Measurements from ENCODE around the gene APEH. TPM values are rescaled to one million over a fixed set of nuclear protein-coding genes. Genes with fewer than 3 reads are reported as not detected.
A peak's percentile ranks its signal among the peaks of the same experiment; 100 is the strongest.

Gene APEH
- total RNA-seq, 2 experiments from 2014 or later: 165 to 166 TPM

- Mint-ChIP-seq H3K9me3 (no peaks in the 10 kb centered on the region), H3K36me3 (ENCODE audit: low read depth) (no peaks in the 10 kb centered on the region), H3K4me3 (no peak overlapping the region), H3K4me1 (ENCODE audit: low read depth) (peaks cover 4% of the 10 kb centered on the region), H3K27ac (no peak overlapping the region), H3K27me3 (no peaks in the 10 kb centered on the region)
- ChIA-PET POLR2A (interaction anchor here (0.6 to 0.8 kb wide), 2 partner anchors 12 to 390 kb away, joined by 3 to 4 read pairs; no protein-coding TSS in a partner anchor), CTCF (interaction anchor here (1.1 to 1.9 kb wide), 3 partner anchors 17 to 98 kb away, joined by 3 to 10 read pairs (median 4); no protein-coding TSS in a partner anchor)
- no peak for ATAC-seq
- no peak for TF ChIP-seq CTCF (IDR thresholded peaks at IDR 0.05)
- intact Hi-C loops (cut with micrococcal nuclease): no loop called here
- peak; percentile 19 for DNase-seq
Measured at GRCh38 chr3:49636883-49637609, 37.1 kb upstream of the APEH start.

- POLR2A ChIA-PET: no interaction called here
- H3K27ac Mint-ChIP-seq: no peak overlapping the region
- H3K9me3 Mint-ChIP-seq: no peaks in the 10 kb centered on the region
- TF ChIP-seq CTCF (IDR thresholded peaks at IDR 0.05): no peak
- ATAC-seq (no peak), DNase-seq (no peak)
- no peaks in the 10 kb centered on the region for H3K27me3 Mint-ChIP-seq
- intact Hi-C loops (cut with micrococcal nuclease): no loop called here
- CTCF ChIA-PET: interaction anchor here (1.1 to 1.9 kb wide), 3 partner anchors 19 to 99 kb away, joined by 4 to 10 read pairs (median 4); no protein-coding TSS in a partner anchor
- no peaks in the 10 kb centered on the region for H3K36me3 Mint-ChIP-seq (ENCODE audit: low read depth)
- no peak overlapping the region for H3K4me3 Mint-ChIP-seq
- H3K4me1 Mint-ChIP-seq (ENCODE audit: low read depth): peaks cover 4% of the 10 kb centered on the region
Measured at GRCh38 chr3:49638445-49638844, 35.7 kb upstream of the APEH start.

- TF ChIP-seq CTCF (IDR thresholded peaks at IDR 0.05): no peak
- intact Hi-C loops (cut with micrococcal nuclease): no loop called here
- ATAC-seq: no peak
Measured at GRCh38 chr3:49639551-49639950, 34.6 kb upstream of the APEH start.

GRCh38 chr3:49641292-49641691 lies 32.9 kb upstream of the APEH start:
- intact Hi-C loops (cut with micrococcal nuclease): no loop called here
- TF ChIP-seq CTCF (IDR thresholded peaks at IDR 0.05): no peak
- Mint-ChIP-seq H3K4me3 (no peak overlapping the region), H3K27me3 (no peaks in the 10 kb centered on the region), H3K4me1 (ENCODE audit: low read depth) (peaks cover 4% of the 10 kb centered on the region), H3K27ac (no peak overlapping the region), H3K36me3 (ENCODE audit: low read depth) (no peaks in the 10 kb centered on the region), H3K9me3 (no peaks in the 10 kb centered on the region)
- POLR2A ChIA-PET: no interaction called here
- CTCF ChIA-PET: no interaction called here
- ATAC-seq (no peak), DNase-seq (no peak)

More at GRCh38 chr3:49639551-49639950, 34.6 kb upstream of the APEH start:
- Mint-ChIP-seq H3K4me1 (ENCODE audit: low read depth) (peaks cover 4% of the 10 kb centered on the region), H3K27ac (no peak overlapping the region), H3K4me3 (no peak overlapping the region), H3K27me3 (no peaks in the 10 kb centered on the region), H3K36me3 (ENCODE audit: low read depth) (no peaks in the 10 kb centered on the region), H3K9me3 (no peaks in the 10 kb centered on the region)
- CTCF ChIA-PET: interaction anchor here (1.5 kb wide), 1 partner anchor 100 kb away, joined by 5 read pairs; no protein-coding TSS in a partner anchor
- POLR2A ChIA-PET: no interaction called here
- DNase-seq: no peak

- intact Hi-C loops (cut with micrococcal nuclease): no loop called here
- Mint-ChIP-seq H3K4me3 (no peak overlapping the region), H3K27ac (no peak overlapping the region), H3K9me3 (no peaks in the 10 kb centered on the region), H3K4me1 (ENCODE audit: low read depth) (peaks cover under 1% of the 10 kb centered on the region), H3K27me3 (no peaks in the 10 kb centered on the region), H3K36me3 (ENCODE audit: low read depth) (no peaks in the 10 kb centered on the region)
- CTCF ChIA-PET: no interaction called here
- ATAC-seq: no peak
- no peak for TF ChIP-seq CTCF (IDR thresholded peaks at IDR 0.05)
- POLR2A ChIA-PET: no interaction called here
- no peak for DNase-seq
Measured at GRCh38 chr3:49641921-49642707, 32.0 kb upstream of the APEH start.

All from activated CD8-positive, alpha-beta T cell treated with anti-CD3 and anti-CD28 coated beads for 36 hours (primary cell).